Measurements from ENCODE around the gene ACYP1.
A peak's percentile ranks its signal among the peaks of the same experiment; 100 is the strongest.

Gene ACYP1

DNA sequence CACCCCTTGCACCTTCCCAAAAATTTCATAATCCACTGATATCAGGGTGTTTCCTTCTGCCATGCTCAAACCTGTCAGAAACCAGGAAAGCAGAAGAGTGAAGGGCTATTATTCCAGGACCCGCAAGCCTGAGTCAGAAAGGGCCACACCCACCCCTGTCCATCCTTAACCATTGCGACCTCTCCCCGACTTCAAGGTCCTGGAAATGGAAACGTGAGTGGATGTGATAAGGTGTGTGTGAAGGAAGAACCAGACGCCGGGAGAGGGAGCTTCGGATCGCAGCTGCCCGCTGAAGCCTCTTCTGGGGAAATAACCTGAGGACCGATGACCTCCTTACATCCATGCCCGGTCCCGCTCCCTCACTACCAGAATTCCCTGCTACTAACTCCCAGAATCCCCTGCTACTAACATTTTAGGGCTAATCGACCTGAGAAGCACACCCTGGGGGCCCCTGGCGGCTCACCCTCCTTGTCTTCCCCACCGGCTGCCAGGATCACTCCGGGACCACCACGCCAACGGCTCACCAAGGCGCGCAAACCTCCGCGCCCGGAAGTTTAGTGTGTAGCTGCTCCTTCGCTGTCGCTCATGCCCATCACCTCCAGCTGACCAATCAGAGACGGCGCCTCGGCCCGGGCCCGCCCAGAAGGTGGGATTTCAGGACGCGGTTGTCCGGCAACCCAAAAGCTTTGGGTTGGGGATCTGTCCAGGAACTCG, at the start of gene ACYP1:
ACYP1 (minus strand) TSS at position 534 of the 714 bp plus-strand sequence; CDS start at position 63, 471 bp downstream.
- DNase-seq = peak; percentile 71

DNA sequence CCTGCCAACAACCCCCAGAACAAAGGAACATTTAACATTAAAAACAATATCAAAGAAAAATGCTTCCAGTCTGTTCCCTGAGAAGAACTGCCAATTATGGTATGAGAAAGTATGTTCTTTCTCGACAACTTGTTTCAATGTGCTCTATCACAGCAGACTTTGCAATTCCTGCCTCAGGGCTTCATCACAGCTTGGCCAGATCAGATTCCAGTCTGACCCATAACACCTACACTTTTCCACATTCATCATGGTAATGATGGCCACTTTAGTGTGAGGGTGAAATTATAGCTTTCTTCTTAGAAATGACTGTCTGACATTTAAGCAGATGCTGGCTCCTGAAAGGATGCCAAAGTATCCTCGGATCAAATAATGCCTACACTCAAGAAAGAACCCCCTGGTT, 46.1 kb upstream of the ACYP1 start:
- no peak for DNase-seq

DNA sequence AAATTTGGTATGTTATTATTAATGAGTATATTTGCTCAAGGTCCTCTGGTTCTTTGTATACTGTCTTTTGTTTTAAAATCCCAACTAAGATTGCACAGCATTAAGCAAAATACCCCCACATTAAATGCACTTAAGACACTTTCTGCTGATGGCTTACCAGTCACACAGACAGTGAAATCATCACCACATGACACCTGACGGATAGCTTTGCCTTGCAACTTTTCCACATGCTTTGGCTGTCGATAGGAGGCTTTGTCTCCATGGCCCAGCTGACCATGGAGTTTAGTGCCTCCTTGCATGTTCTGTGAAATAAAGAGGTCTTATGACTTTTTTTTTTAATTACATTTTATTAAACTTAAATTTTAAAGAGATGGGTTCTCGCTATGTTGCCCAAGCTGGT, 43.4 kb upstream of the ACYP1 start:
- DNase-seq = no peak

DNA sequence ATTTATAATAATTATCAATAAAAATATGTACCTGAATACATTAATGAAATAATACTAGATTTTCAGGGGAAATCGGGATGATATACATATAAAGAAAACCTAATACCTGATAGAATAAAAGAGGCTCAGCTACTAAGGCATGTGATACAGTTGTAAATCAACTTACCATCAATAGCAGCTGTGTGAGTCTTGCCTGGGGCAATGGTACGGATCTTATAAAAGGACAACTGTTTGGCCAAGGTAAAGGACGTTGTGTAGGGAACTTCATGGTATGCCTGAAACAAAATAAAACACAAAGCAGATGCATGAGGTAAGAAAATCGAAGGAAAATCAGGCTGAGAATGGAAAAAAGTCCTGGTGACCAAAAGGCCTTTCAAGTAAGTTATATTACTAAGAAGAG, 37.7 kb upstream of the ACYP1 start:
- DNase-seq = no peak

DNA sequence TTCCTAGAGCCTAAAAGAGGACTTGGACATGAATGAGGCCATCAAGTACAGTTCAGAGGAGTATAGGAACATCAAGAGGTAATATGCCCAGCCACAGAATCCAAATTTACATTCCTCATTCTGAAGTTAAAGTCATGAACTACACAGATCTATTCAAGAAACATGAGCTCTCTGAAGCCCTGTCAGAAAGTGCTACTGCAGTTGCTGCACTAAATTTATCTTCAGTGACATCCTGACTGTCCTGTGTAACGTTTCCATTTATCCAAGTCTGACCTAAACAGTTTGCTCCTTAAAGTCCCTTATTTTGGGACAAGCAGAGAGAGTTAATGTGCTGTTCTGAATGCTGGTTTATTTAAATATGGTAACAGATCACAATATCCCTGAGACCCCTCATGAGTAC, 34.9 kb upstream of the ACYP1 start:
- DNase-seq = no peak

DNA sequence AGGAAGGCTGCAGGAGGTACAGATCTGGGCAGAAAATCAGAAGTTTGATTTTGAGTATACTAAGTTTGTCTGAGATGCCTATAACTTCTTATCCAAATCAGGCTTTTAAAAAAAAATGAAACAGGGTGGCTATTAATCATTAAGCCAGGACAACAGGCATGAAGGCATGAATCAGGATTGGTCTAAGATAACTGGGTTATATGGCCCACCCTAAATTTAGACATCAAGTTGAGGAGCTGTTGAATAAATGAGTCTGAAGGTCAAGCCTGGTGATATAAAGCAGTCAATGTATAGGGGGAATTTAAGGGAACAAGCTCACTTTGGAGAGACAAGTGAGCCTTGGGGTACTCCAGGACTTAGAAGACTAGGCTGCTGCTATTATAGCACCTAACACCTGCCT, 34.4 kb upstream of the ACYP1 start:
- DNase-seq = no peak

GRCh38 chr14:75096959-75097358, 33.1 kb upstream of the ACYP1 start:
- DNase-seq = no peak

DNA sequence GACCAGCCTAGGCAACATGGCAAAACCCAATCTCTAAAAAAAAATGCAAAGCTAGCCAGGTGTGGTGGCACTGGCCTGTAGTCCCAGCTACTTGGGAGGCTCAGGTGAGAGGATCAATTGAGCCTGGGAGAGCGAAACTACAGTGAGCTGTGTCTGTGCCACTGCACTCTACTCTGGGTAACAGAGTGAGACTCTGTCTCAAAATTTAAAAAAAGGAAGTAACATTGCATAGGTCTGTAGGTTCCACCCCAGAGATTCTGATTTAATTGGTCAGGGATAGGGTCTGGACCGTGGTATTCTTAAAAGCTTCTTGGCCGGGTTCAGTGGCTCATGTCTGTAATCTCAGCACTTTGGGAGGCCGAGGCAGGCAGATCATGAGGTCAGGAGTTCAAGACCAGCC, 31.9 kb upstream of the ACYP1 start:
- no peak for DNase-seq

- DNase-seq = no peak
Measured at GRCh38 chr14:75094896-75095295, 31.1 kb upstream of the ACYP1 start.

- no peak for DNase-seq
Measured at GRCh38 chr14:75092698-75093097, 28.9 kb upstream of the ACYP1 start.

DNA sequence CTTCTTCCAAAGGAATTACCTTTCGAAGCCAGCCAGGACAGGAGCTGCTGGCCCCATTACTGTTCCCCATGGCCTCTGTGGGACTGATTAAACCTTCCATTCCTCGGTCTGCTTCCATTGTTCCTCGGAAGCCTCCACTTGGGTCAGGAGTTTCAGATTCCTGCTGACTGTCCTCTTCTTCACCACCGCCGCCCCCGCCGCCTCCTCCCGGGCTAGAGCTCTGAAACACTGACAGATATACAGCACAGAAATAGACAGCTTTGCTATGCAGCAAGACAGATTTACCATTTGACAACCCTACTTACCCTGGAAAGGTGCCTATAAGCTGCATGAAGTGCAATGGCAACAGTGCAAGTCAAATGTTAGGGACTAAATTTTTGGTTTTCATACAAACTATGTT, 27.4 kb upstream of the ACYP1 start:
- no peak for DNase-seq

GRCh38 chr14:75090353-75090752, 26.5 kb upstream of the ACYP1 start:
- no peak for DNase-seq

DNA sequence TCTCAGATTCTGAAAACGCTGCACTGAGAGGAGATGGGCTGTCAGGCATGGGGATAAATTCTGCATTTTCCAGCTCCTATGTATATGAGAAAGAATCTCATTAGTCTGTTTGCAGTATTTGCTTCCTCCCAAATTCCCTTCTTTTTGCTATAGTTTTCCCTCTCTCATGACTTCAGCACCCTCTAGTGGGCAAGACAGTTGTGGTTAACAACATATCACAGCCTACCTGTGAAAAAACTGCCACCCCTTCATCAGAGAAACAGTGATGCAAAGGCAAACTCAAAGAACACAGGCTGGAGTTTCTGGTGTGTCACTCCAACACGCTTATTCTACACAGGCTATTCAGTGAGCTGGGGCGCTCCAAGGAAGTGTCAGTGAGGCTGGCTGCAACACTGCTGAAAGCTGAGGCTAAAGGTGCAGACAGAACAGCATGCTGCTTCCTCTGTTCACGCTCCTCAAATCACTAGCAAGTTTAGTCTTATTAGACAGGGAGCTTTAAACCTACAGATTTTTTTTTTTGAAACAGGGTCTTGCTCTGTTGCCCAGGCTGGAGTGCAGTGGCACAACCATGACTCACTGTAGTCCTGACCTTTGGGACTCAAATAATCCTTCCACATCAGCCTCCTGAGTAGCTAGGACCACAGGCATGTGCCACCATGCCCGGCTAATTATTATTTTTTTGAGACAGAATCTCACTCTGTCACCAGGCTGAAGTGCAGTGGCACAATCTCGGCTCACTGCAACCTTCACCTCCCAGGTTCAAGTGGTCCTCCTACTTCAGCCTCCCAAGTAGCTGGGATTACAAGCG, 24.9 kb upstream of the ACYP1 start:
- no peak for DNase-seq

DNA sequence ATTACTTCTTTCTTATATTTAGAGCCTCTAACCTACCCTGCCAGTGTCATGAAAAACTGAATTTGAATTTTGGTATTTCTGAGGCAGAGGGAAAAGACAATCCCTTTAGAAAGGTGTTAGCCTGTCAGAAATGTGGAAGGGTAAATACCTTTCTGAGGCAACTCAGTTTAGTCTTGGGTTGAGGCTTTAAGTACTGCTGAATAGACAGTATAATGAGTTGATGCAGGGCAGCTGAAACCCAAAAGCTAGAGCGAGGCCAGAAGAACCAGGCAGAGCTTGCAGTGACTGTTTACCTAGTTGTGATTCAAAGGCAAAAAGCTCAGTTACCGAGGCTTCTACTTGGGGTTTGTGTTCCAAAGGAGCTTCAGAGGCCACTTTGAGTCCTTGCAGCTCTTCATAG, 24.3 kb upstream of the ACYP1 start:
- DNase-seq = no peak

GRCh38 chr14:75084513-75084912, 20.7 kb upstream of the ACYP1 start:
- DNase-seq = no peak

DNA sequence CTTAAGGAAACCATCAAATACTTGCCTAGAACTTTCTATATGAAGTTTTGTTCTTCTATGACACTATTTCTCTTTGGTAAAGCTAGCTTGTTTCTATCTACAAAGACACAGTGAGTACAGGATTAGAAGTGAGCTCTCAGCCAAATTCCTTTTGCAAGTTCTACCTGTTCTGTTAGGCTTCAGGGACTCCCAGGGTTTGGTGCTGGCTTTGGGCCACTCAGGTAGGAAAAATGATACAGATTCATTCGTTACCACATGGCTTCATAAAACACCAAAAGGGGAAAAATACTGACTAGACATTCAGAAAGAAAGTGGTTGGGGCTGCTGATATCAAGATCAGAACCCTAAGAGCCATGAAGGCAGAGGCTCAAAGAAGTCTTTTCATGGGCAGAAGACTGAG, 19.4 kb upstream of the ACYP1 start:
- DNase-seq = no peak

- DNase-seq = no peak
Measured at GRCh38 chr14:75081660-75082229, 17.9 kb upstream of the ACYP1 start.

GRCh38 chr14:75079521-75079920, 15.7 kb upstream of the ACYP1 start:
- no peak for DNase-seq

GRCh38 chr14:75077794-75078193, 14.0 kb upstream of the ACYP1 start:
- no peak for DNase-seq

GRCh38 chr14:75070383-75070782, 6.6 kb upstream of the ACYP1 start:
- no peak for DNase-seq

GRCh38 chr14:75069811-75070145, 6.0 kb upstream of the ACYP1 start:
- no peak for DNase-seq

GRCh38 chr14:75069121-75069810, 5.4 kb upstream of the ACYP1 start, which contains the start of gene ZC2HC1C:
Gene ZC2HC1C (plus strand): TSS chr14:75069641. CDS start chr14:75070574, 933 bp downstream.
- peak; percentile 87 for DNase-seq

DNA sequence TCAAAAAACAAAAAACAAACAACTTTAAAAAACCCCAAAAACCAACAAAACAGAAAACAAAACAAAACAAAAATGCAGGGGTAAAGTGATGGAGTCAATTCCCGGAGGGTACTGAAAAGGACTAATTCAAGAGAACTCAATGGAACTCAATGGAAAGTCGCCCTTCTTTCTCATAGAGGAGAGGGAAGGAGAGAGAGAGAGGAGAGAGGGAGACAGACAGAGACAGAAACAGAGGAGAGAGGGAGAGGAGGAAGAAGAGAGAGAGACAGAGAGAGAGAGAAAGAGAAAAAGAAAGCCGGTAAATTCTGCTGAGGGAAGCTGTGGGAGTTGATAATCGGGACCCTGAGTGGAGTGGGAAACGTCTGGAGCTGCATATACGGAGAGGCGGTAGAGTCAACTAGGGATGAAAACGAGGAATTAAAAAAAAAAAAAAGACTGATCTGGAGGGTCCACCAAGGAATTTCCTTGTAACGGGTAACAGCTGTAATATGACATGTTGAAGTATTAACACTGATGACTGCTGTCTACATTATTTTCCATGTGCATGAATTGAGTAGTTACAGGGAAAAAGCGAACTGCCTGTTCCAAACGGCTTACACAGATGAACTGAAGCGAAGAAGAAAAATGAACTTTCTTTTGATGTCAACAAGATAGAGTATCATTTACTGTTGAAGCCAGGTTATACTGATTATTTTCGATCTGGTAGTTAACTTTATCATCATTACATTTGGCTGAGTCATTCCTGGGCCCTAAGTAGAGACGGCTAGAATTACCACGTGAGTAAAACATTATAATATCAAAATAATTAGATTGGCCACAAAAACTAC, 4.7 kb upstream of the ACYP1 start:
- no peak for DNase-seq
